Trophoblast cell (in vitro differentiated cells and primary cell): ENCODE data around the gene GSE1.

ENCODE experiments used
- DNase-seq, 2 donors: peaks; one replicate each; pipeline ENCODE4 v3.0.0-alpha.2; 2016
- H2AFZ ChIP-seq: 2 replicates; pipeline ENCODE4 v1.6.1; 2013; ENCODE audit warnings: low read length, moderate library complexity, mild to moderate bottlenecking; ENCODE audit not compliant: insufficient read depth, poor library complexity
- H2AK5ac ChIP-seq: 2 replicates; pipeline ENCODE4 v1.6.1; 2013; ENCODE audit warnings: mild to moderate bottlenecking, low read length
- H2BK120ac ChIP-seq: 2 replicates; pipeline ENCODE4 v1.6.1; 2013; ENCODE audit warnings: low read length, mild to moderate bottlenecking, moderate library complexity; ENCODE audit not compliant: insufficient read depth, poor library complexity
- H2BK12ac ChIP-seq: 2 replicates; pipeline ENCODE4 v1.6.1; 2013; ENCODE audit warnings: mild to moderate bottlenecking, low read length, moderate library complexity
- H2BK5ac ChIP-seq: 2 replicates; pipeline ENCODE4 v1.6.1; 2013; ENCODE audit warnings: low read length, low read depth, moderate library complexity, mild to moderate bottlenecking; ENCODE audit not compliant: poor library complexity
- H3K14ac ChIP-seq: 2 replicates; pipeline ENCODE4 v1.6.1; 2013; ENCODE audit warnings: mild to moderate bottlenecking, low read length
- H3K18ac ChIP-seq: 2 replicates; pipeline ENCODE4 v1.6.1; 2013; ENCODE audit warnings: mild to moderate bottlenecking, low read length
- H3K23ac ChIP-seq: 2 replicates; pipeline ENCODE4 v1.6.1; 2013; ENCODE audit warnings: low read length
- H3K27ac ChIP-seq: 2 replicates; pipeline ENCODE4 v1.5.1; 2013; ENCODE audit warnings: low read depth, mild to moderate bottlenecking, inconsistent platforms, low read length, moderate library complexity
- H3K27me3 ChIP-seq: 2 replicates; pipeline ENCODE4 v1.6.1; 2013; ENCODE audit warnings: inconsistent platforms, mild to moderate bottlenecking, low read length, moderate library complexity; ENCODE audit not compliant: insufficient read depth
- H3K36me3 ChIP-seq, 2 experiments: 1 replicate in 1 of 2; 2 replicates in 1 of 2; pipeline ENCODE4 v1.6.1; 2013; ENCODE audit warnings: low read length in 2 of 2, mild to moderate bottlenecking in 2 of 2, moderate library complexity in 1 of 2; ENCODE audit not compliant: insufficient read depth in 2 of 2, control insufficient read depth in 1 of 2
- H3K4ac ChIP-seq: 2 replicates; pipeline ENCODE4 v1.6.1; 2013; ENCODE audit warnings: low read depth, mild to moderate bottlenecking, low read length, moderate library complexity
- H3K4me1 ChIP-seq, 2 experiments: 1 replicate in 1 of 2; 2 replicates in 1 of 2; pipeline ENCODE4 v1.6.1; 2013; ENCODE audit warnings: low read length in 2 of 2, mild to moderate bottlenecking in 2 of 2, moderate library complexity in 1 of 2; ENCODE audit not compliant: insufficient read depth in 2 of 2, control insufficient read depth in 1 of 2
- H3K4me2 ChIP-seq: 2 replicates; pipeline ENCODE4 v1.6.1; 2013; ENCODE audit warnings: inconsistent platforms, mild to moderate bottlenecking, low read length, moderate library complexity
- H3K4me3 ChIP-seq: 2 replicates; pipeline ENCODE4 v1.5.1; 2013; ENCODE audit warnings: mild to moderate bottlenecking, low read depth, low read length, inconsistent platforms
- H3K79me1 ChIP-seq: one replicate; pipeline ENCODE4 v1.6.1; 2013; ENCODE audit warnings: low read length
- H3K79me2 ChIP-seq: 2 replicates; pipeline ENCODE4 v1.6.1; 2013; ENCODE audit warnings: low read length, mild to moderate bottlenecking; ENCODE audit not compliant: control insufficient read depth, insufficient read depth, poor library complexity
- H3K9ac ChIP-seq: 2 replicates; pipeline ENCODE4 v1.6.1; 2013; ENCODE audit warnings: mild to moderate bottlenecking, low read length
- H3K9me3 ChIP-seq: 2 replicates; pipeline ENCODE4 v1.6.1; 2013; ENCODE audit warnings: low read depth, mild to moderate bottlenecking, control low read depth, inconsistent platforms, low read length; ENCODE audit not compliant: insufficient read depth
- H4K12ac ChIP-seq: 2 replicates; pipeline ENCODE4 v1.6.1; 2013; ENCODE audit warnings: low read depth, mild to moderate bottlenecking, low read length, moderate library complexity
- H4K8ac ChIP-seq: 2 replicates; pipeline ENCODE4 v1.6.1; 2013; ENCODE audit warnings: low read depth, mild to moderate bottlenecking, low read length, moderate library complexity
- H4K91ac ChIP-seq: one replicate; pipeline ENCODE4 v1.6.1; 2013; ENCODE audit warnings: low read depth, mild to moderate bottlenecking, low read length, moderate library complexity
- WGBS: extraction: QIAGEN DNeasy Blood & Tissue Kit; methylation state at CpG from one replicate; pipeline ENCODE4 v1.1.7; 2013; ENCODE audit warnings: missing lambda C conversion rate; ENCODE audit not compliant: insufficient read length, insufficient coverage; ENCODE audit errors: extremely low coverage; 5-methylcytosine and 5-hydroxymethylcytosine counted together

The GSE1 gene

DNA sequence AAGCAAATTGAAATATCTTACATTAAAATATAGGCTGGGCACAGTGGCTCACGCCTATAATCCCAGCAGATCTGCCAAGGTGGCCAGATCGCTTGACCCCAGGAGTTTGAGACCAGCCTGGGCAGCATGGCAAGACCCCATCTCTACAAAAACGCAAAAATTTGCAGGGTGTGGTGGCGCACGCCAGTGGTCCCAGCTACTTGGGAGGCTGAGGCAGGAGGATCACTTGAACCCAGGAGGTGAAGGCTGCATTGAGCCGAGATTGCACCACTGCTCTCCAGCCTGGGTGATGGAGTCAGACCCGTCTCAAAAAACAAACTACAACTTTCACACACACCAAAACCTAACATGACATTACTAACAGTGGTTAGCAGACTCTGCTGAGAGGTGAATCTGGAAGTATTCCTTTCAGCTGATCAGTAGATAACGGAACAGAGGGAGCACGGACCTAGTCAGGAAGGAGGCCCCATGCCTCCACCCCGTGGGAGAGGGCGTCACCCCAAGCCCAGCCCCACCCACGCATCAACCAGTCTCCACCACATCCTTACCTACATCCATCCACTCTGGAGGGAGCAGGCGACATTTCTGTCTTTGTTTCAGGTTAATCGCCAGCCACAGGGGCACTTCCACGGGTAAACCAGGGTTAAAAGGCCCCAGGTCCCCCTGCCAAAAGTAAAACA lies 73.9 kb downstream of the GSE1 start:
- H4K12ac ChIP-seq, result no peak overlapping the region
- no peak overlapping the region for H2AK5ac ChIP-seq
- H3K79me2 ChIP-seq, result peaks cover 5% of the 10 kb centered on the region
- no peaks in the 10 kb centered on the region for H3K27me3 ChIP-seq
- no peak overlapping the region for H3K27ac ChIP-seq
- no peak overlapping the region for H3K4ac ChIP-seq
- H3K18ac ChIP-seq, result no peak overlapping the region
- H2BK120ac ChIP-seq, result no peak overlapping the region
- no peaks in the 10 kb centered on the region for H3K79me1 ChIP-seq
- no peak overlapping the region for H2AFZ ChIP-seq
- peaks cover 0 to 2% of the 10 kb centered on the region in 2 experiments for H3K36me3 ChIP-seq
- no peak overlapping the region for H4K91ac ChIP-seq
- no peak overlapping the region for H3K4me2 ChIP-seq
- no peak overlapping the region for H4K8ac ChIP-seq
- no peak overlapping the region for H3K23ac ChIP-seq
- no peak overlapping the region for H3K4me3 ChIP-seq
- no peak overlapping the region for H2BK5ac ChIP-seq
- H3K9ac ChIP-seq, result no peak overlapping the region
- WGBS, result no CpG with 5 or more reads among the region's 15 CpGs
- H3K9me3 ChIP-seq, result no peaks in the 10 kb centered on the region
- H3K14ac ChIP-seq, result no peak overlapping the region
- H3K4me1 ChIP-seq, result peaks cover 10% of the 10 kb centered on the region in 2 experiments
- H2BK12ac ChIP-seq, result no peak overlapping the region
- no peak for DNase-seq

GRCh38 chr16:85687651-85688471 lies 74.7 kb downstream of the GSE1 start:
- H3K4me3 ChIP-seq, result peak overlapping the region; percentile 85
- peaks cover 0 to 2% of the 10 kb centered on the region in 2 experiments for H3K36me3 ChIP-seq
- H2BK120ac ChIP-seq, result no peak overlapping the region
- no peak overlapping the region for H2BK12ac ChIP-seq
- H4K12ac ChIP-seq, result no peak overlapping the region
- H2AFZ ChIP-seq, result no peak overlapping the region
- no peak overlapping the region for H2BK5ac ChIP-seq
- H4K91ac ChIP-seq, result no peak overlapping the region
- H3K14ac ChIP-seq, result no peak overlapping the region
- H3K79me1 ChIP-seq, result no peaks in the 10 kb centered on the region
- H3K9me3 ChIP-seq, result no peaks in the 10 kb centered on the region
- H4K8ac ChIP-seq, result no peak overlapping the region
- no peaks in the 10 kb centered on the region for H3K27me3 ChIP-seq
- H3K4ac ChIP-seq, result no peak overlapping the region
- DNase-seq, result no peak
- peaks cover 10% of the 10 kb centered on the region in 2 experiments for H3K4me1 ChIP-seq
- peaks cover 5% of the 10 kb centered on the region for H3K79me2 ChIP-seq
- H3K23ac ChIP-seq, result no peak overlapping the region
- no CpG with 5 or more reads among the region's 49 CpGs for WGBS
- no peak overlapping the region for H3K18ac ChIP-seq
- H3K27ac ChIP-seq, result no peak overlapping the region
- no peak overlapping the region for H3K9ac ChIP-seq
- no peak overlapping the region for H2AK5ac ChIP-seq
- H3K4me2 ChIP-seq, result peak overlapping the region; percentile 99

DNA sequence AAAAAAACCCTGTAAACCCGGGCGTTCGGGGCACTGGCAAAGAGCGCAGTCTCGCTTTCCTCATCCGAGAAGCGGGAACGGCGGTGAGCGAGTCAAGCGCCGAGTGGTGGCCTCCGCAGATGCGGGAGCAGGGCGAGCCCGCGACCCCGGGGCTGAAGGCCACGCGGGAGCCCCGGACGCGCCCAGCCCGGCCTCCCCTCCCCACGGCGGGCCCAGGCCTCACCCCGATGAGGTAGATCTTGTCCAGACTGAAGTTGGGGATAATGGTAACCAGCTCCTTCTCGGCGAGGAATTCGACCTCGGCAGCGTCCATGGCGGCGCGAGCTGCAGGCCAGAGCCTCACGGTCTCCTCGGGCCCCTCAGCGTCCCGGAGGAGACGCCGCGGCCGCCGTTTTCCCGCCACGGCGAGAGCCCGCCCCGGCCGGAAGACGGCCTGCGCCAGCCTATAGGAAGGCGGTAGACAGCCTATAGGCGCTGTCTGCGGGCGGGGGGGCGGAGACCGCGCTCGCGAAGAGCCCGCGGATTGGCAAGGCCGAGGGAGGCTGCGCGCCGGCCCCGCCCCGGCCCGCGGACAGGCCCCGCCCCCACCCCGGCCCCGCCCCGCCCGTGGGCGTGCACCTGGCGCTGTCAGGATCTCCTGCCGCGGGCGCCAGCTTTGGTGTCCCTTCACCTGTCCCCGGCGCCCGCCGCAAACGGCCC lies 75.6 kb downstream of the GSE1 start, which contains the start of gene GINS2:
TSS of gene GINS2 (minus strand) at position 369 of the 699 bp plus-strand sequence. CDS start at position 313, 56 bp downstream.
- peak within 1 kb of the TSS; percentile 95 for H2AFZ ChIP-seq
- H4K91ac ChIP-seq, result peak within 1 kb of the TSS; percentile 4
- no peaks in the 10 kb centered on the region for H3K79me1 ChIP-seq
- peak within 1 kb of the TSS; percentile 79 for H3K9ac ChIP-seq
- H3K9me3 ChIP-seq, result no peaks in the 10 kb centered on the region
- H4K8ac ChIP-seq, result peak within 1 kb of the TSS; percentile 71
- no peak within 1 kb of the TSS for H3K27ac ChIP-seq
- peak within 1 kb of the TSS; percentile 13 for H3K4ac ChIP-seq
- H3K27me3 ChIP-seq, result no peaks in the 10 kb centered on the region
- peak within 1 kb of the TSS; percentile 85 for H3K4me3 ChIP-seq
- H3K79me2 ChIP-seq, result peaks cover 5% of the 10 kb centered on the region
- no peak within 1 kb of the TSS for H2BK5ac ChIP-seq
- H3K4me1 ChIP-seq, result peaks cover 10% of the 10 kb centered on the region in 2 experiments
- no peak within 1 kb of the TSS for H3K23ac ChIP-seq
- no CpG with 5 or more reads among the region's 86 CpGs for WGBS
- peak; percentile 91 for DNase-seq
- H4K12ac ChIP-seq, result peak within 1 kb of the TSS; percentile 87
- no peak within 1 kb of the TSS for H2BK12ac ChIP-seq
- H2AK5ac ChIP-seq, result no peak within 1 kb of the TSS
- H3K36me3 ChIP-seq, result peaks cover 0 to 2% of the 10 kb centered on the region in 2 experiments
- H3K18ac ChIP-seq, result peak within 1 kb of the TSS; percentile 77
- H3K14ac ChIP-seq, result peak within 1 kb of the TSS; percentile 46
- H3K4me2 ChIP-seq, result peak within 1 kb of the TSS; percentile 99
- H2BK120ac ChIP-seq, result no peak within 1 kb of the TSS

DNA sequence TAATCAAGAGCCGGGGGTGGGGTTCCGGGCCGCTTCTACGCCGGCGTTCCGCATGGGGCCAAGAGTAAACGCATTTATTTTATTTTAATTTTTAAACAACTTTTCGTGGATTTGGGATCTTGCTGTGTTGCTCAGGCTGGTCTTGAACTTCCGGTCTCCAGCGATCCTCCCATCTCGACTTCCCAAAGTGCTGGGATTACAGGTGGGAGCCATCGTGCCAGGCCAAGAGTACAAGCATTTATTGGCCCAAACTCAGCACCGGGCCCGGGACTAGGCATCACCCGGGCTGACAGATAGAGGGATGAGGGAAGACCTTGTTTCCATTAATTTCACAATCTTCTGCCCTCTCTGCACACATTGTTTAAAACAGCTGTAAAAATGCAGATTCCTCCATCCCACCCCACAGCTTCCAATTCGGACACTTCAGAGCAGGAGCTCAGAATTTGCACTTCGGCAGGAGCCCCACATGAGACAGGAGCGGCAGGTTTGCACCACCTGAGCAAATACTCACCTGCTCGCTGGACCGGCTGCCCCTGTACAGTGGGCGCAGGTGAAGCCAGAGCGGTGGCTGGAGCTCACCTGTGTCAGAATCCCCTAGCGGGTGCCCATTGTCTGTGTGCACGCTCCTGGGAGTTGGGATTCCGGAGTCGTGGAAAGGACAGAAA lies 76.3 kb downstream of the GSE1 start:
- no peak overlapping the region for H3K18ac ChIP-seq
- no peaks in the 10 kb centered on the region for H3K9me3 ChIP-seq
- no peak overlapping the region for H4K8ac ChIP-seq
- H3K9ac ChIP-seq, result no peak overlapping the region
- no peak overlapping the region for H3K4me3 ChIP-seq
- H3K27ac ChIP-seq, result no peak overlapping the region
- peak overlapping the region; percentile 84 for H2AFZ ChIP-seq
- H3K23ac ChIP-seq, result no peak overlapping the region
- no peaks in the 10 kb centered on the region for H3K36me3 ChIP-seq
- H3K79me2 ChIP-seq, result peaks cover 5% of the 10 kb centered on the region
- H3K4ac ChIP-seq, result no peak overlapping the region
- H4K91ac ChIP-seq, result no peak overlapping the region
- H3K79me1 ChIP-seq, result no peaks in the 10 kb centered on the region
- no peak overlapping the region for H4K12ac ChIP-seq
- H2BK12ac ChIP-seq, result no peak overlapping the region
- H3K27me3 ChIP-seq, result no peaks in the 10 kb centered on the region
- H2BK120ac ChIP-seq, result no peak overlapping the region
- H2AK5ac ChIP-seq, result no peak overlapping the region
- H3K4me1 ChIP-seq, result peaks cover 10% of the 10 kb centered on the region in 2 experiments
- WGBS, result no CpG with 5 or more reads among the region's 27 CpGs
- H3K4me2 ChIP-seq, result peak overlapping the region; percentile 70
- no peak overlapping the region for H3K14ac ChIP-seq
- no peak overlapping the region for H2BK5ac ChIP-seq
- no peak for DNase-seq
